Activated naive CD4-positive, alpha-beta T cell (primary cell): ENCODE data around the gene CEP170B.
"Not testable (repeated sequence)": the region's sequence is repeated elsewhere in the genome, so short reads cannot be mapped to it uniquely, and the experiment has no call there.

ENCODE experiments used
- DNase-seq, 4 experiments: peaks; one replicate each; lab custom pipeline; 2025; lab: John Stamatoyannopoulos, UW

Gene CEP170B

GRCh38 chr14:104891664-104892530, 26.8 kb downstream of the CEP170B start:
- DNase-seq: no peak

GRCh38 chr14:104892531-104893434, 27.7 kb downstream of the CEP170B start:
- DNase-seq: no peak

- no peak for DNase-seq
These were observed 28.6 kb downstream of the CEP170B start for GRCh38 chr14:104893435-104894207.

- DNase-seq: no peak
These were observed 29.5 kb downstream of the CEP170B start for GRCh38 chr14:104894331-104895206.

GRCh38 chr14:104895207-104895785, 30.2 kb downstream of the CEP170B start:
- no peak for DNase-seq

GRCh38 chr14:104895786-104896661, 31.0 kb downstream of the CEP170B start:
- DNase-seq: no peak

GRCh38 chr14:104897330-104898194, 32.5 kb downstream of the CEP170B start:
- DNase-seq: no peak

- DNase-seq: no peak
These were observed 33.1 kb downstream of the CEP170B start for GRCh38 chr14:104898195-104898558.

- DNase-seq: no peak
These were observed 33.9 kb downstream of the CEP170B start for GRCh38 chr14:104898870-104899510.

GRCh38 chr14:104899781-104900180, 34.7 kb downstream of the CEP170B start:
- no peak for DNase-seq

- DNase-seq: no peak
These were observed 35.8 kb downstream of the CEP170B start for GRCh38 chr14:104900639-104901512.

GRCh38 chr14:104903990-104904389, 38.9 kb downstream of the CEP170B start:
- DNase-seq: no peak

GRCh38 chr14:104904650-104905578, 39.8 kb downstream of the CEP170B start:
- not testable (repeated sequence) for DNase-seq

- not testable (repeated sequence) for DNase-seq
These were observed 40.5 kb downstream of the CEP170B start for GRCh38 chr14:104905579-104905933.

- DNase-seq: no peak
These were observed 43.2 kb downstream of the CEP170B start for GRCh38 chr14:104908303-104908702.

GRCh38 chr14:104912053-104912452, 47.0 kb downstream of the CEP170B start:
- no peak for DNase-seq
